ENCODE results near the gene CDH20.

- TF ChIP-seq CTCF (IDR thresholded peaks at IDR 0.05; ENCODE audit: insufficient read depth, low read length, poor library complexity, severe bottlenecking), result no peak
- no peak for TF ChIP-seq EZH2phosphoT487 (conservative IDR thresholded peaks at IDR 0.05; ENCODE audit: low read length)
Observed at GRCh38 chr18:61596296-61596695, 263.1 kb downstream of the CDH20 start.
